Transverse colon (tissue), 4 donors: ENCODE data around the gene SSU72. TPM values are rescaled to one million over a fixed set of nuclear protein-coding genes. Genes with fewer than 3 reads are reported as not detected.
A peak's percentile ranks its signal among the peaks of the same experiment; 100 is the strongest.

ENCODE experiments used
- DNase-seq: peaks from one replicate; pipeline ENCODE4 v3.0.0-alpha.2; 2019
- H3K27ac ChIP-seq, 4 donors: fragments of 200-600 bp; sonication (generic); 2 replicates each; pipeline ENCODE4 v1.5.1; 2016 to 2018; ENCODE audit warnings: inconsistent platforms in 4 of 4
- H3K27me3 ChIP-seq: fragments of 200-600 bp; sonication (generic); 2 replicates; pipeline ENCODE4 v1.5.1; 2017; ENCODE audit warnings: inconsistent platforms
- H3K36me3 ChIP-seq, 4 donors: fragments of 200-600 bp; sonication (generic); 2 replicates each; pipeline ENCODE4 v1.5.1; 2017 to 2019; ENCODE audit warnings: inconsistent platforms in 4 of 4
- H3K4me1 ChIP-seq, 4 donors: fragments of 200-600 bp; sonication (generic); 2 replicates each; pipeline ENCODE4 v1.5.1; 2017 to 2020; ENCODE audit warnings: inconsistent platforms in 4 of 4
- H3K4me3 ChIP-seq, 4 donors: fragments of 200-600 bp; sonication (generic); 1 replicate in 1 of 4; 2 replicates in 3 of 4; pipeline versions ENCODE4 v1.5.1 to v1.6.1; 2017 to 2019; ENCODE audit warnings: inconsistent platforms in 4 of 4
- H3K9me3 ChIP-seq, 2 donors: fragments of 200-600 bp; sonication (generic); 2 replicates each; pipeline ENCODE4 v1.5.1; 2017 to 2019; ENCODE audit warnings: inconsistent platforms in 2 of 2
- CTCF ChIP-seq, 5 experiments: fragments of 200-600 bp in 3 of 5; fragments of 450-650 bp in 2 of 5; sonication (generic) in 3 of 5; IDR thresholded peaks; 1 replicate in 2 of 5; 2 replicates in 3 of 5; pipeline ENCODE4 v1.5.1; 2016 to 2017; ENCODE audit warnings: antibody characterized with exemption in 5 of 5, inconsistent platforms in 3 of 5, mild to moderate bottlenecking in 2 of 5, moderate library complexity in 1 of 5
- EP300 ChIP-seq: sonication (generic); formaldehyde crosslinking; IDR thresholded peaks from one replicate; pipeline ENCODE4 v1.6.1; 2017; ENCODE audit warnings: antibody characterized with exemption, low read depth
- POLR2A ChIP-seq: fragments of 450-650 bp; IDR thresholded peaks from one replicate; pipeline ENCODE4 v1.6.1; 2016; ENCODE audit warnings: antibody characterized with exemption, mild to moderate bottlenecking, moderate library complexity
- POLR2AphosphoS5 ChIP-seq, 3 donors: sonication (generic); formaldehyde crosslinking; IDR thresholded peaks; one replicate each; pipeline ENCODE4 v1.6.1; 2016; ENCODE audit warnings: antibody characterized with exemption in 3 of 3
- WGBS, 2 donors: methylation state at CpG; one replicate each; pipeline ENCODE4 v1.1.5; 2018; ENCODE audit warnings: low coverage in 1 of 2; 5-methylcytosine and 5-hydroxymethylcytosine counted together
- in situ Hi-C, 4 donors: fragments of 200-750 bp; cut with MboI; loops; one replicate each; pipeline versions ENCODE4 v1.15.0 to v1.15.1; 2017; ENCODE audit warnings: low sequenced_read_pairs in 3 of 4, low pct_ligation_motif_present in 1 of 4, low pct_unique_long_range_greater_than_20kb in 1 of 4
- intact Hi-C: fragments of 100-400 bp; cut with DNase I; formaldehyde crosslinking; loops from one replicate; pipeline ENCODE4 v1.15.1; 2023; ENCODE audit warnings: low total_unique reads
- total RNA-seq, 4 donors: library from RNA; depleted of rRNA; stranded (reverse); fragments of >200 nt; gene quantifications; one replicate each; pipeline ENCODE4 v1.1.0, GENCODE V29; 2016

Gene SSU72
- total RNA-seq, 4 donors from 2014 or later, result 95.0 to 162 (median 136) TPM

DNA sequence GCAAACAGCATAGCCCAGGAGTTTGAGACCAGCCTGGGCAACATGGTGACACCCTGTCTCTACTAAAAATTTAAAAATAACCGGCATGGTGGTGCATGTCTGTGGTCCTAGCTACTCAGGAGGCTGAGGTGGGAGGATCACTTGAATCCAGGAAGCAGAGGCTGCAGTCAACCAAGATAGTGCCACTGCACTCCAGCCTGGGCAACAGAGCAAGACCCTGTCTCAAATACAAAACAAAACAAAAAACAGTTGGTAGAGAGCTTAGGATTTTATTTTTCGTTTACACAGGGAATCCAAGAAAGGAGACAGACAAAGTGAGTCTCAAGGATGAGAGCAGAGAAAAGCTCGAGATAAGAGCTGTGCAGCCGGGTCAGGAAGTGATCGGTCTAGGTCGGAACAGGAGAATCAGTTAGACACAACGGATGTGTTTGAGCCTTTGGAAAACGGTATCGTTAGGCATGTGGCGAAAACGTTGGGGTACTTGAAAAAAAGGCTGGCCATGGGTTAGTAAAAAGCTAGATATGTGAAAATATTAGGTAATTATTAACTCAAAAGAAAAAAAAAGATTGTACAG is 38.9 kb upstream of the SSU72 start:
- 49 to 55% methylated on average over 6 to 11 of the region's 11 CpGs for WGBS, 2 donors
- Histone ChIP-seq H3K27ac (peak overlapping the region in 2 of 4 donors; percentile 100), H3K36me3 (no peaks in the 10 kb centered on the region), H3K4me1 (peaks cover 20 to 30% (median 28%) of the 10 kb centered on the region in 4 donors), H3K4me3 (peak overlapping the region in 1 of 4 donors; percentile 94), H3K27me3 (no peaks in the 10 kb centered on the region), H3K9me3 (no peaks in the 10 kb centered on the region)
- in situ Hi-C loops, result no loop called here
- TF ChIP-seq POLR2AphosphoS5 (IDR thresholded peaks at IDR 0.05) (no peak), POLR2A (no peak), EP300 (no peak), CTCF (IDR thresholded peaks at IDR 0.05) (no peak)
- intact Hi-C loops, result no loop called here
- no peak for DNase-seq

DNA sequence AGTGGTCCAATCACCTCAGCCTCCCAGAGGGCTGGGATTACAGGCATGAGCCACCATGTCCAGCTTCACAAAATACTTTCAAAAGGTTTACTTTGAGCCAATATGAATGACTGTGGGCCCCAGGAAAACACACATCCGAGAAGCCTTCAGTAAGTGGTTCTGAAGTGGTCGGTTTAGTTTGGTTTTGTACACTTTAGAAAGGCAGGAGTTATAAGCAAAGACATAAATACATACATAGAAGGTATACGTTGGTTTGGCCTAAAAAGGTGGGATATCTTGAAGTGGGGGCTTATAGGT is 37.4 kb upstream of the SSU72 start:
- Histone ChIP-seq H3K36me3 (no peaks in the 10 kb centered on the region), H3K9me3 (no peaks in the 10 kb centered on the region), H3K4me3 (no peak overlapping the region), H3K27ac (no peak overlapping the region), H3K4me1 (peaks cover 17 to 24% (median 23%) of the 10 kb centered on the region in 4 donors), H3K27me3 (no peaks in the 10 kb centered on the region)
- intact Hi-C loops (no loop called here), in situ Hi-C loops (no loop called here)
- TF ChIP-seq EP300, result no peak
- TF ChIP-seq POLR2A, result no peak
- TF ChIP-seq CTCF (IDR thresholded peaks at IDR 0.05), result no peak
- TF ChIP-seq POLR2AphosphoS5 (IDR thresholded peaks at IDR 0.05), result no peak
- WGBS, 2 donors, result 87% methylated on average over 3 of the region's 3 CpGs; no CpG with 5 or more reads in 1 of the 2 donors
- no peak for DNase-seq

DNA sequence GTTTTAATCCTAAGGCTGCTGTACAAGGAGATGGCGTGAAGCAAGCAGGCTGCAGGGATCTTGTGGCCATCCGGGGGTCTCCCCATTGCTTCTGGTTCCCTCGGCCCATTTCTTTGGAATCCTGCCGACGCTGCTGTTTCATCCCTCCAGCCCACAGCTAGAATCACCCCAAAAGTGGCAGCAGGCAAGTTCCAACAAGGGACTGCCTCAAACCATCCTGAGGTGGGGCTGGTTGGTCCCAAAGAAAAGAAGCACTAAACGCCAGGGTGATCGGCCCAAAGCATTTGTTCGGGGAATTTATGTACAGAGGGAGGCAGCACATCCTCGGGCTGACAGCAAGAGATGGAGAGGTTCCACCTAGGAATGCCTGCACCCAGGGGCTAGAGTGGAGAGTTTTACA is 36.1 kb upstream of the SSU72 start:
- TF ChIP-seq POLR2AphosphoS5 (IDR thresholded peaks at IDR 0.05) (no peak), EP300 (no peak), CTCF (IDR thresholded peaks at IDR 0.05) (no peak), POLR2A (no peak)
- in situ Hi-C loops (no loop called here), intact Hi-C loops (no loop called here)
- Histone ChIP-seq H3K36me3 (no peaks in the 10 kb centered on the region), H3K4me3 (no peak overlapping the region), H3K4me1 (peaks cover 11 to 16% (median 14%) of the 10 kb centered on the region in 4 donors), H3K27me3 (no peaks in the 10 kb centered on the region), H3K9me3 (no peaks in the 10 kb centered on the region), H3K27ac (peak overlapping the region; percentile 10 to 39 (median 16))
- WGBS, 2 donors, result 85 to 96% methylated on average over 4 to 9 of the region's 9 CpGs
- no peak for DNase-seq

GRCh38 chr1:1609822-1610485 is 35.3 kb upstream of the SSU72 start:
- intact Hi-C loops, result no loop called here
- Histone ChIP-seq H3K27ac (no peak overlapping the region), H3K36me3 (no peaks in the 10 kb centered on the region), H3K4me3 (no peak overlapping the region), H3K27me3 (no peaks in the 10 kb centered on the region), H3K9me3 (no peaks in the 10 kb centered on the region), H3K4me1 (peaks cover 11 to 16% (median 14%) of the 10 kb centered on the region in 4 donors)
- 74% methylated on average over 12 of the region's 12 CpGs; no CpG with 5 or more reads in 1 of the 2 donors for WGBS, 2 donors
- in situ Hi-C loops, result no loop called here
- DNase-seq, result no peak
- TF ChIP-seq POLR2AphosphoS5 (IDR thresholded peaks at IDR 0.05) (no peak), POLR2A (no peak), EP300 (no peak), CTCF (IDR thresholded peaks at IDR 0.05) (no peak)
